Measurements from ENCODE around the gene SLC9A9. TPM values are rescaled to one million over a fixed set of nuclear protein-coding genes. Genes with fewer than 3 reads are reported as not detected.

Gene SLC9A9
- total RNA-seq, 1 experiment from 2014 or later, result not detected

DNA sequence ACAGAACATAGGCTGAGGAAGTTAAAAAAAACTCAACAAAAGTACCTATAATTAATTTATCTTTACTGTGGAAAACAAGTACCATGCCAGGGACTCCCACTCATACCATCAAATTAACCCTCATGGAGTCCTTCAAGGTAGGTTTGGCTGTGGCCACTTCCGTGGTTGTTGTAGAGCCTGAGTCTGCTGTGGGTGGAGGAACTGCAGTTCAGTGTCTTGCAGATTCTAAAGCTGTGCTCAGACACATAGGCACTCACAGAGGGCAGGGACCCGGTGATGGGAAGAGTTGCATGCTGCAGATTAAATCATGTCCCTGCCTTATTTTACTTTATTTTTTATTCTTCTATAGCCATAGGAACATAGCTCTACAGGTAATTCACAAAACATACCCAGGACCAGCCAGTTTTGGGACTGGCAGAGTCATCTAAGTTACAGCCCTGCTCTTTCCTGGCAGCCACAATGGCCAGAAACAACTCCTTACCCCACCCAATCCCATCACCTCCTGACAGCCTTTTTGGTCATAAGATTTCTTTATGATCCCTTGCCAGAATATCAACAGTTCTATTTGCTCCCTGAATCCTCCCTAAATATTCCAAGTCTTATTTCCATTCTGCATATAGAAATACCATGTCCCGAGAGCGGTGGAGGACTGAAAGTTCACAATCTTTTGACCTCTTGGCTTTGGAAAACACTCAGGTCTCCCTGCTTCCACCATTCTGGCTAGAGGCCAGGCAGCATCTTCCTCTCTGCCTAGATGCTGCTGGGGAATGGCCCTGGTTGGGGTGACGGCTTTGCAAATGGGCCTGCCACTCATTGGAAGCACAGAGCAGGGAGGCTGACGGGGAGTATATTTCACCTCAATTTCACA, 535.0 kb downstream of the SLC9A9 start:
- Mint-ChIP-seq H3K9me3 (ENCODE audit: unreplicated experiment) (no peaks in the 10 kb centered on the region), H3K4me3 (ENCODE audit: unreplicated experiment) (no peak overlapping the region), H3K4me1 (ENCODE audit: low read depth, unreplicated experiment) (no peaks in the 10 kb centered on the region), H3K27me3 (ENCODE audit: insufficient read depth, unreplicated experiment) (peaks cover 11% of the 10 kb centered on the region), H3K27ac (ENCODE audit: unreplicated experiment) (no peak overlapping the region), H3K36me3 (ENCODE audit: insufficient read depth, unreplicated experiment) (no peaks in the 10 kb centered on the region)
- BruUV-seq (replicated peaks), result no TSS peak
- ChIA-PET CTCF (no interaction called here), POLR2A (no interaction called here)
- H3K27me3 ChIP-seq (replicated peaks; ENCODE audit: control insufficient read depth, insufficient read depth, low read length), result no peaks in the 10 kb centered on the region
- no peak for DNase-seq
- no peaks in the 10 kb centered on the region for H3K9me3 ChIP-seq
- TF ChIP-seq CTCF (IDR thresholded peaks at IDR 0.05; ENCODE audit: insufficient read depth in 1 of 2, low read depth in 1 of 2, low read length in 1 of 2, severe bottlenecking in 1 of 2, unreplicated experiment in 1 of 2), result no peak
- intact Hi-C loops (cut with micrococcal nuclease; ENCODE audit: unreplicated experiment), result no loop called here
- no peaks in the 10 kb centered on the region for H3K36me3 ChIP-seq (ENCODE audit: control insufficient read depth, insufficient read depth, low read length)
- no peak overlapping the region for H3K4me3 ChIP-seq (ENCODE audit: low read depth, low read length)
- H3K4me1 ChIP-seq, result no peaks in the 10 kb centered on the region

GRCh38 chr3:143311096-143311495, 537.2 kb downstream of the SLC9A9 start:
- H3K36me3 ChIP-seq (ENCODE audit: control insufficient read depth, insufficient read depth, low read length), result no peaks in the 10 kb centered on the region
- Mint-ChIP-seq H3K4me1 (ENCODE audit: low read depth, unreplicated experiment) (no peaks in the 10 kb centered on the region), H3K36me3 (ENCODE audit: insufficient read depth, unreplicated experiment) (no peaks in the 10 kb centered on the region), H3K27me3 (ENCODE audit: insufficient read depth, unreplicated experiment) (peaks cover 8% of the 10 kb centered on the region), H3K27ac (ENCODE audit: unreplicated experiment) (no peak overlapping the region), H3K4me3 (ENCODE audit: unreplicated experiment) (no peak overlapping the region), H3K9me3 (ENCODE audit: unreplicated experiment) (no peaks in the 10 kb centered on the region)
- TF ChIP-seq CTCF (IDR thresholded peaks at IDR 0.05; ENCODE audit: insufficient read depth in 1 of 2, low read depth in 1 of 2, low read length in 1 of 2, severe bottlenecking in 1 of 2, unreplicated experiment in 1 of 2), result no peak
- no peak for DNase-seq
- ChIA-PET CTCF (no interaction called here), POLR2A (no interaction called here)
- no peaks in the 10 kb centered on the region for H3K27me3 ChIP-seq (replicated peaks; ENCODE audit: control insufficient read depth, insufficient read depth, low read length)
- intact Hi-C loops (cut with micrococcal nuclease; ENCODE audit: unreplicated experiment), result no loop called here
- no peaks in the 10 kb centered on the region for H3K4me1 ChIP-seq
- H3K4me3 ChIP-seq (ENCODE audit: low read depth, low read length), result no peak overlapping the region
- no TSS peak for BruUV-seq (replicated peaks)
- H3K9me3 ChIP-seq, result no peaks in the 10 kb centered on the region

DNA sequence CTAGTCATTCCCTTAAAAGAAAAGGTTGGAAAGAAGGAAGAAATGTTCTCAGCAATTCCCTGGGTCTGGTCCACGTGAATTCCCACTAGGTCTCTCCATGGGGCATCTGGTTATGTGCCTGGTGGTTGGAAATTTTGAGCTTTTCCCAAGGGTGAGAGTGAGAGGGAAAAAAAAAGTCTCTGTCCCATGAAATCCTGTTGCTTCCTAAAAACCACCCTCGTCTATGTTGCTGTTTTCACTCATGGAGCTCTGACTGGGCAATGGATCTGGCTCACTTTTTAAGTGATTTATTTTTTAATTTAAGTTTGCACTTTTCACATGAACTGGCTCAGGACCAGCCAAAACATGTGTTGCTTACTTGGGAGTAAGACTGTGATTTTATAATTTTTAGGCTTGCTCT, 538.6 kb downstream of the SLC9A9 start:
- intact Hi-C loops (cut with micrococcal nuclease; ENCODE audit: unreplicated experiment), result no loop called here
- Histone ChIP-seq H3K36me3 (ENCODE audit: control insufficient read depth, insufficient read depth, low read length) (no peaks in the 10 kb centered on the region), H3K4me1 (no peaks in the 10 kb centered on the region), H3K27me3 (replicated peaks; ENCODE audit: control insufficient read depth, insufficient read depth, low read length) (no peaks in the 10 kb centered on the region; the same call in 1 of the 2 replicates), H3K4me3 (ENCODE audit: low read depth, low read length) (no peak overlapping the region), H3K9me3 (no peaks in the 10 kb centered on the region)
- Mint-ChIP-seq H3K36me3 (ENCODE audit: insufficient read depth, unreplicated experiment) (no peaks in the 10 kb centered on the region), H3K4me3 (ENCODE audit: unreplicated experiment) (no peak overlapping the region), H3K4me1 (ENCODE audit: low read depth, unreplicated experiment) (no peaks in the 10 kb centered on the region), H3K27ac (ENCODE audit: unreplicated experiment) (no peak overlapping the region), H3K27me3 (ENCODE audit: insufficient read depth, unreplicated experiment) (peaks cover 3% of the 10 kb centered on the region), H3K9me3 (ENCODE audit: unreplicated experiment) (no peaks in the 10 kb centered on the region)
- POLR2A ChIA-PET, result no interaction called here
- BruUV-seq (replicated peaks), result no TSS peak
- DNase-seq, result no peak
- CTCF ChIA-PET, result no interaction called here
- TF ChIP-seq CTCF (IDR thresholded peaks at IDR 0.05; ENCODE audit: insufficient read depth in 1 of 2, low read depth in 1 of 2, low read length in 1 of 2, severe bottlenecking in 1 of 2, unreplicated experiment in 1 of 2), result no peak
